Right atrium auricular region (tissue), 2 donors: Measurements from ENCODE around the gene KLF14. TPM values are rescaled to one million over a fixed set of nuclear protein-coding genes. Genes with fewer than 3 reads are reported as not detected.

Source experiments
- DNase-seq: peaks from one replicate; pipeline ENCODE4 v3.0.0-alpha.2; 2019; ENCODE audit warnings: low spot score
- H3K27ac ChIP-seq, 2 donors: fragments of 200-600 bp; sonication (generic); 1 replicate in 1 of 2; 2 replicates in 1 of 2; pipeline ENCODE4 v1.5.1; 2016 to 2019
- H3K27me3 ChIP-seq, 2 donors: fragments of 200-600 bp; sonication (generic); one replicate each; pipeline versions ENCODE4 v1.5.1 to v1.6.0; 2017 to 2019
- H3K36me3 ChIP-seq: fragments of 200-600 bp; sonication (generic); one replicate; pipeline ENCODE4 v1.5.1; 2016
- H3K4me1 ChIP-seq, 2 donors: fragments of 200-600 bp; sonication (generic); one replicate each; pipeline versions ENCODE4 v1.5.1 to v1.6.0; 2017 to 2019
- H3K4me3 ChIP-seq, 2 donors: fragments of 200-600 bp; sonication (generic); 1 replicate in 1 of 2; 2 replicates in 1 of 2; pipeline ENCODE4 v1.5.1; 2017 to 2019; ENCODE audit warnings: mild to moderate bottlenecking in 1 of 2, moderate library complexity in 1 of 2
- H3K9me3 ChIP-seq, 2 donors: fragments of 200-600 bp; sonication (generic); one replicate each; pipeline ENCODE4 v1.5.1; 2019
- total RNA-seq, 2 donors: library from RNA; depleted of rRNA; stranded (reverse); fragments of >200 nt; gene quantifications; one replicate each; pipeline ENCODE4 v1.1.0, GENCODE V29; 2016
- TF ChIP-seq, protein P1 (sequence below), 2 donors: fragments of 200-600 bp; sonication (generic); IDR thresholded peaks; one replicate each; pipeline ENCODE4 v1.5.1; 2019; ENCODE audit warnings: antibody characterized with exemption in 2 of 2

The KLF14 gene
- total RNA-seq, 2 donors from 2014 or later, result 0.35 TPM; not detected in 1

DNA sequence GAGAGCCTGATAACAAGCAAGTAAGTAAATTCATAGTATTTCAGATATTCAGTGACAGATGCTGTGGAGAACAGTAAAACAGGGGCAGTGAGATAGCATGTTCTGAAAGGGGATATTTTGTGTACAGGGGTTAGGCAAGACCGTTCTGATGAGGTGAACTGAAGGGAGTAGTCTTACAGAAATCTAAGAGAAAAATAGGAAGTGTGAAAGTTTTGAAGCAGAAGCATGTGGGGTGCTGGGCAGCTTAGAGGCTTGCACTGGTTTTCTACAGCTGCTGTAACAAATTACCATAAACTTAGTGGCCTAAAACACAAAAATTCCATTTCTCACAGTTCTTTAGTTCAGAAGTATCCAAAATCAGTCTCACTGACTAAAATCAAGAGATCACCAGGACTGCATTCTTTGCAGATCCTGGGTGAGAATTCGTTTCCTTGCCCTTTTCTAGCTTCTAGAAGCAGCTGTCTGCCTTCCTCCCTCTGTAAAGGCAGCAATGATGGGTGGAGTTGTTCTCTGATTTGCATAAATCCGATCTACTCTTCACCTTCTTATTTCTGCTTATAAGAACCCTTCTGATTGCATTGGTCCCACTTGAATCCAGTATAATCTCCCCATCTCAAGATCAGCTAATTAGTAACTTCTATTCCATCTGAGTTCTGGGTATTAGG is 7.5 kb upstream of the KLF14 start:
- TF ChIP-seq, protein P1, sequence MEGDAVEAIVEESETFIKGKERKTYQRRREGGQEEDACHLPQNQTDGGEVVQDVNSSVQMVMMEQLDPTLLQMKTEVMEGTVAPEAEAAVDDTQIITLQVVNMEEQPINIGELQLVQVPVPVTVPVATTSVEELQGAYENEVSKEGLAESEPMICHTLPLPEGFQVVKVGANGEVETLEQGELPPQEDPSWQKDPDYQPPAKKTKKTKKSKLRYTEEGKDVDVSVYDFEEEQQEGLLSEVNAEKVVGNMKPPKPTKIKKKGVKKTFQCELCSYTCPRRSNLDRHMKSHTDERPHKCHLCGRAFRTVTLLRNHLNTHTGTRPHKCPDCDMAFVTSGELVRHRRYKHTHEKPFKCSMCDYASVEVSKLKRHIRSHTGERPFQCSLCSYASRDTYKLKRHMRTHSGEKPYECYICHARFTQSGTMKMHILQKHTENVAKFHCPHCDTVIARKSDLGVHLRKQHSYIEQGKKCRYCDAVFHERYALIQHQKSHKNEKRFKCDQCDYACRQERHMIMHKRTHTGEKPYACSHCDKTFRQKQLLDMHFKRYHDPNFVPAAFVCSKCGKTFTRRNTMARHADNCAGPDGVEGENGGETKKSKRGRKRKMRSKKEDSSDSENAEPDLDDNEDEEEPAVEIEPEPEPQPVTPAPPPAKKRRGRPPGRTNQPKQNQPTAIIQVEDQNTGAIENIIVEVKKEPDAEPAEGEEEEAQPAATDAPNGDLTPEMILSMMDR (IDR thresholded peaks at IDR 0.05), result no peak
- H3K4me1 ChIP-seq, result no peaks in the 10 kb centered on the region
- DNase-seq, result no peak
- H3K4me3 ChIP-seq, result no peak overlapping the region
- H3K9me3 ChIP-seq, result no peaks in the 10 kb centered on the region
- H3K27ac ChIP-seq, result no peak overlapping the region
- H3K27me3 ChIP-seq, result peaks cover 0 to 5% of the 10 kb centered on the region in 2 donors
- H3K36me3 ChIP-seq, result no peaks in the 10 kb centered on the region

DNA sequence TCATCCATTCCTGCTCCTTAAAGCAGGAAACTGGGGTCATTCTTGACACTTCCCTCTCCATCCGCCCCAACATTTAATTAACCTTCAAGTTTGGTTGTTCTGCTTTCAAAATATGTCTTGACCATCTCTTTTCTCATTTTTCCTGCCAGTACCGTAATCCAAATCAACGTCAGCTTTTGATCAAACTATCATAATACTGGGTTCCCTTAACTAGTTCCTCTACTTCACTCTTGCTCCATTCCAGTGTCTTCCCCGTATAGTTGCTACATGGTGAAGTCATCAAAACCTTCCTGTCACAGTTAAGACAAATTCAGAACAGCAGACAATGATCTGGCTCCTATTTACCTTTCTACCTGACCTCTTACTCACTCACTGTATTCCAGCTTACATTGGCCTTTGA is 6.6 kb upstream of the KLF14 start:
- no peak overlapping the region for H3K4me3 ChIP-seq
- peaks cover 0 to 5% of the 10 kb centered on the region in 2 donors for H3K9me3 ChIP-seq
- TF ChIP-seq, protein P1 (IDR thresholded peaks at IDR 0.05), result no peak
- no peak overlapping the region for H3K27ac ChIP-seq
- no peaks in the 10 kb centered on the region for H3K4me1 ChIP-seq
- no peaks in the 10 kb centered on the region for H3K36me3 ChIP-seq
- DNase-seq, result no peak
- H3K27me3 ChIP-seq, result peaks cover 0 to 9% of the 10 kb centered on the region in 2 donors

DNA sequence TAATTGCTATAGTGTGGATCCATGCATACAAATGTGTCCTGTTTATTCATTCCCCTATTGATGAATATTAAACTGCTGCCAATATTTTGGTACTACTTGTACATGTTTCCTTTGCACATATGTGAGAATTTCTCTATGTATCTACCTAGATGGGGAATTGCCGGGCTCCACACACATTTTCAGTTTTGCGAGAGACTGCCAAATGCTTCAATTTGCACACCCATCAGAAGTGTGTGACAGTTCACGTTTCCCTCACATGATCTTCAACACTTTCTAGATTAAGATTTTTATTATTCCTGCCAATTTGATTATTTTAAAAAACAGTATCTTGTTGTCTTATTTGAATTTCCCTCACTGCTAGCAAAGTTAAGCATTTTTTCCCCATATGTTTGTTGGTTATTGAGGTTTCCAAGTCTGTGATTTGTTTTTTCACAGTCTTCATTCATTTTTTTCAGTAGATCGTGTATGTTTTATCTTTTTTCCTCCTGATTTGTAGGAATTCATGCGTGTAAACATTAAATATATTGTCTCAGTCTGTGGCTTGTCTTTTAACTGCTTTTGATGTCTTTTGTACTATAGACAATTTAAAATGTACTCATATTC is 2.4 kb upstream of the KLF14 start:
- H3K9me3 ChIP-seq, result peaks cover 33 to 47% of the 10 kb centered on the region in 2 donors
- no peaks in the 10 kb centered on the region for H3K36me3 ChIP-seq
- no peak overlapping the region for H3K27ac ChIP-seq
- no peak for DNase-seq
- H3K4me3 ChIP-seq, result no peak overlapping the region
- H3K4me1 ChIP-seq, result no peaks in the 10 kb centered on the region
- peaks cover 0 to 31% of the 10 kb centered on the region in 2 donors for H3K27me3 ChIP-seq
- TF ChIP-seq, protein P1 (IDR thresholded peaks at IDR 0.05), result no peak

DNA sequence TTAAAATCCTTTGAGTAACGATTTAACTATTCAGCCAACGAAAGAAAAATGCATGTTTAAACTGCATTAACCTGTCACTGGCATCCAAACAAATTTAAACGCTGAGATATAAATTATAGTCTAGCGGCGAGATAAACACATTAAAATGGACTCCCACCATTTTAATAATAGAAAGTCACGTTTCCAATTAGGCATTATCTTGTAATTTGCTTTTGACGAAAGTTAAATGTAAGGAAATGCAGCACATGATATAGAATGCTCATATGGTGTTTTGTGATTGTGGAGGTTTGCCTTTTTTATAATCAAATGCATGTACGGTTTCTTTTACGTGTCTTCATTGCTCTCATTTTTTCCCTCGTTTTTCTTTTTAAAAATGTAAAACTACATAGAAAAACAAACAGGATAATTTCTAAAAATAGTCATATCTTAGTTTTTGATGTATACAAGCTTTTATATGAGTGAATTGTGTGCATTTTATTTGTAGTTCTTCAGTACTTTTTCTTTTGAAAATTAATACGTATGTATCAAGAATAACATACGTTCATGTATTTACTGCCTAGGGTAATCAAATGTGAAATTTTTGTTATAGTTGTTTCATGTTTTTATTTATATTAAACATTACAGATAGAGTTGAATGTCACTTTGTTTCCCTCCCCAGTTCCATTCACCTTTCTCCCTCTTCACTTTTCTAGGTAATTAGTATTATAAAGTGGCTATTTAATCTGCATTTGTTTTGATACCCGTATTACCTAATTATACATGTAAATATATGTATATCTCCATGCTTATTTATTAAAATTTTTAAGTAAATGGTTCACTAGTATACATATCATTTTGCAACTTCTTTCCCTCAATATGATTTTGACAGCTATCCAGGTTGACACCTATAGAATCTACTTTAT is 1.1 kb upstream of the KLF14 start:
- Histone ChIP-seq H3K27ac (no peak overlapping the region), H3K9me3 (peaks cover 33 to 53% of the 10 kb centered on the region in 2 donors), H3K36me3 (no peaks in the 10 kb centered on the region), H3K4me3 (peak overlapping the region in 1 of 2 donors; percentile 42), H3K4me1 (no peaks in the 10 kb centered on the region), H3K27me3 (peaks cover 0 to 31% of the 10 kb centered on the region in 2 donors)
- no peak for DNase-seq
- TF ChIP-seq, protein P1 (IDR thresholded peaks at IDR 0.05), result no peak

DNA sequence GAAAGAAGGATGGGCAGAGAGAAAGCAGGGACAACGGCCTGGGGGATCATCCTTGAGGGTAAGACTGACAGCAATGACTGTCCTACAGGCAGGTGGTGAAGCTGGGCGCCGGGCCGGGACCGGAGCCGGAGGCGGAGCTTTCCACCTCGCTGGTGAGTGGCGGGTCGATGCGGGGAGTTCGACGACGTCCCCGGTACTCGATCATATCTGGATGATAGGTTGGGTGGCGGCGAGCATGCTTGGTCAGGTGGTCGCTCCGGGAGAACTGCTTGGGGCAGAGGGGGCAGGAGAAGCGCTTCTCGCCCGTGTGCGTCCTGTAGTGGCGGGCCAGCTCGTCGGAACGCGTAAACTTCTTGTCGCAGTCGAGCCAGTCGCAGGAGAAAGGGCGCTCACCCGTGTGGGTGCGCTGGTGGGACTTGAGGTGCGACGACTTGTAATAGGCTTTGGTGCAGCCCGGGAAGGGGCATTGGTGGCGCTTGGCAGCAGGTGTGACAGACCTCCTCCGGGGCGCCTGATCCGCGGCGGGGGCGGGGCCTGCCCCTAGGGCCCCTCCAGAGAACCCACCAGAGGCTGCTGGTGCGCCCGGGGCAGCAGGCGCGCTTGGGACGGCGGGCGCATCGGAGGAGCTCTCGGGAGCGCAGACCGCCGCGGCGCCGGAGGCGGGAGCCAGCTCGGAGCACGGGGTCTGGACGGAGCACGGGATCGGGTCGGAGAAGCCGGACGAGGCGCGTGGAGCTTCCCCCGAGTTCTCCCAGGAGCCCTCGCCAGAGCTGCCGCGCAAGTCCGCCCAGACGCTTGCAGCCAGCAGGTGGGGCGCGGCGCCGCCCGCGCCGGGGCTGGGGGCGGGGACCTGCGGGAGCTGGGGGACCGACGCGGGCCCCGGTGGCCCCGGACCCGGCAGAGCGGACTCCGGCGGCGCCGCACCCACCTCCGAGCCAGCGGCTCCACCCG is 752 bp downstream of the KLF14 start:
- Histone ChIP-seq H3K27me3 (peaks cover 0 to 31% of the 10 kb centered on the region in 2 donors), H3K36me3 (no peaks in the 10 kb centered on the region), H3K4me1 (no peaks in the 10 kb centered on the region), H3K4me3 (peak overlapping the region; percentile 18 to 42), H3K9me3 (peaks cover 33 to 53% of the 10 kb centered on the region in 2 donors), H3K27ac (no peak overlapping the region)
- DNase-seq, result no peak
- TF ChIP-seq, protein P1 (IDR thresholded peaks at IDR 0.05), result no peak
